SJSA1 (cell line): ENCODE measurements around the gene TRIM54. TPM values are rescaled to one million over a fixed set of nuclear protein-coding genes. Genes with fewer than 3 reads are reported as not detected.

ENCODE experiments used
- DNase-seq, 2 experiments: peaks; one replicate each; pipeline ENCODE4 v3.0.0-alpha.2; 2015 to 2020; ENCODE audit warnings: low spot score in 2 of 2, low read depth in 1 of 2
- H3K27ac ChIP-seq: fragments of 250-450 bp; sonication (Bioruptor Pico); 2 replicates; pipeline ENCODE4 v1.5.1; 2020; ENCODE audit warnings: mild to moderate bottlenecking, moderate library complexity
- H3K27me3 ChIP-seq: fragments of 250-450 bp; sonication (Bioruptor Pico); replicated peaks from 2 replicates; pipeline ENCODE4 v1.5.1; 2020; ENCODE audit warnings: mild to moderate bottlenecking, moderate library complexity
- H3K36me3 ChIP-seq: fragments of 250-450 bp; sonication (Bioruptor Pico); 2 replicates; pipeline ENCODE4 v1.5.1; 2020; ENCODE audit warnings: mild to moderate bottlenecking
- H3K4me1 ChIP-seq: fragments of 250-450 bp; sonication (Bioruptor Pico); replicated peaks from 2 replicates; pipeline ENCODE4 v1.6.1; 2021; ENCODE audit warnings: mild to moderate bottlenecking
- H3K4me3 ChIP-seq: fragments of 250-450 bp; sonication (Bioruptor Pico); 2 replicates; pipeline ENCODE4 v1.5.1; 2020; ENCODE audit warnings: mild to moderate bottlenecking
- H3K9me3 ChIP-seq: fragments of 250-450 bp; sonication (Bioruptor Pico); replicated peaks from 2 replicates; pipeline ENCODE4 v1.5.1; 2020; ENCODE audit warnings: mild to moderate bottlenecking
- total RNA-seq: library from RNA; depleted of rRNA; stranded (reverse); fragments of >200 nt; shearing (Covaris generic); gene quantifications from 2 replicates; pipeline ENCODE4 v1.2.3, GENCODE V29; 2014; rRNA removed

The TRIM54 gene, protein sequence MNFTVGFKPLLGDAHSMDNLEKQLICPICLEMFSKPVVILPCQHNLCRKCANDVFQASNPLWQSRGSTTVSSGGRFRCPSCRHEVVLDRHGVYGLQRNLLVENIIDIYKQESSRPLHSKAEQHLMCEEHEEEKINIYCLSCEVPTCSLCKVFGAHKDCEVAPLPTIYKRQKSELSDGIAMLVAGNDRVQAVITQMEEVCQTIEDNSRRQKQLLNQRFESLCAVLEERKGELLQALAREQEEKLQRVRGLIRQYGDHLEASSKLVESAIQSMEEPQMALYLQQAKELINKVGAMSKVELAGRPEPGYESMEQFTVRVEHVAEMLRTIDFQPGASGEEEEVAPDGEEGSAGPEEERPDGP
- total RNA-seq, result not detected in 2 replicates

DNA sequence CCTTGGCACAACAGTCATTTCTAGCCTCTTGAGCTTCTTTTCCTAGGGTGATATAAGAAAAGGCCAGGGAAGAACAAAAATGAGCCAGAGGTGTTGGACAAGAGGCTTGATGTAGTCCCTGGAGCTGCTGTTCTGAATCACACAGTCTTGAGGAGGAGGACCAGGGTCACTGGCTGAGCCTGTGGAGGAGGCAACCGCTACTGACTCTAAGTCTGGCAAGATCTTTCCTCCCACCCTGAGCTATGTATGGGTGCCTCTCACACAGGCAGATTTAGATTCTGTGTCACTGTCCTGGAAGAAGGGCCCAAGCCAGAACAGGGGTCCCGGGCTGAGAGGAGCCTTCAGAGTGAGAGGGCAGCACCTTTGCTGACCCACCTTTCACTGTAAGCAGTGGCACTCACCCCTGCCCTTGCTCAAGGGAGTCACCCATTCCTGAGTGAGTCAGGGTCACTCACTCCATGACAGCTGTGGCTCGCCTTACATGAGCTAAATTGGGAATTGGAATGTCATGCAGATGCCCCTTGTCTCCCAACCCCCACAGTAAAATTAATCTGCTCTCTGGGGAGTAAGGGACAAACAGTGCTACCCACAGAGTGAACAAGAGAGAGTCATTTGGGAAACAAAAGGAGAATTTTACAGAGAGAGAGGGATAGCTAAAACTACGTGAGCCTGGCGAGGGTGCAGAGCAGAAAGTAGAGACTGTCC, at the start of gene TRIM54:
TRIM54 (plus strand) TSS at position 575 of the 705 bp plus-strand sequence. CDS start 303 bp downstream, outside the sequence.
- Histone ChIP-seq H3K9me3 (no peaks in the 10 kb centered on the region), H3K4me3 (no peak within 1 kb of the TSS), H3K4me1 (peaks cover 16% of the 10 kb centered on the region), H3K27ac (no peak within 1 kb of the TSS), H3K27me3 (0 out of 2 replicates have a peak, but pooled peaks cover 5% of the 10 kb centered on the region), H3K36me3 (no peaks in the 10 kb centered on the region)
- no peak for DNase-seq

DNA sequence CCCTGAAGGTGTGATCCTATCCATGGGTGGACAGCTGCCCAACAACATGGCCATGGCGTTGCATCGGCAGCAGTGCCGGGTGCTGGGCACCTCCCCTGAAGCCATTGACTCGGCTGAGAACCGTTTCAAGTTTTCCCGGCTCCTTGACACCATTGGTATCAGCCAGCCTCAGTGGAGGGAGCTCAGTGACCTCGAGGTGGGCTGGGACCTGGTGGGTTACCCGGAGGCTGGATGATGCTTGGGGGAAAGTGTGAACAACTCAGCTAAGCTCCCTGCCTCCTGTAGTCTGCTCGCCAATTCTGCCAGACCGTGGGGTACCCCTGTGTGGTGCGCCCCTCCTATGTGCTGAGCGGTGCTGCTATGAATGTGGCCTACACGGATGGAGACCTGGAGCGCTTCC, 48.9 kb upstream of the TRIM54 start:
- DNase-seq, result no peak
- Histone ChIP-seq H3K4me3 (no peak overlapping the region), H3K27ac (no peak overlapping the region), H3K4me1 (no peaks in the 10 kb centered on the region), H3K36me3 (peaks cover 91% of the 10 kb centered on the region), H3K27me3 (no peaks in the 10 kb centered on the region), H3K9me3 (no peaks in the 10 kb centered on the region)

DNA sequence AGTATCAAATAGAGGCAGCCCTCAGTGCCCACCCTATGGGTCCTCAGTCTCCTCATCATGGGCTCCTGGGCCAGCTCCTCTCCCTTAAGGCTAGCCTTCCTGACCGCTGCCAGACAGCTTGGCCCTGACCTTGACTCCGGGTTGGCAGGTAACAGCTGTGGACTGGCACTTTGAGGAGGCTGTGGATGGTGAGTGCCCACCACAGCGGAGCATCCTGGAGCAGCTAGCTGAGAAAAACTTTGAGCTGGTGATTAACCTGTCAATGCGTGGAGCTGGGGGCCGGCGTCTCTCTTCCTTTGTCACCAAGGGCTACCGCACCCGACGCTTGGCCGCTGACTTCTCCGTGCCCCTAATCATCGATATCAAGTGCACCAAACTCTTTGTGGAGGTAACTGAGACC, 46.1 kb upstream of the TRIM54 start:
- H3K4me3 ChIP-seq, result no peak overlapping the region
- no peaks in the 10 kb centered on the region for H3K4me1 ChIP-seq
- peaks cover 94% of the 10 kb centered on the region for H3K36me3 ChIP-seq
- no peak overlapping the region for H3K27ac ChIP-seq
- no peak for DNase-seq
- H3K9me3 ChIP-seq, result no peaks in the 10 kb centered on the region
- H3K27me3 ChIP-seq, result no peaks in the 10 kb centered on the region

DNA sequence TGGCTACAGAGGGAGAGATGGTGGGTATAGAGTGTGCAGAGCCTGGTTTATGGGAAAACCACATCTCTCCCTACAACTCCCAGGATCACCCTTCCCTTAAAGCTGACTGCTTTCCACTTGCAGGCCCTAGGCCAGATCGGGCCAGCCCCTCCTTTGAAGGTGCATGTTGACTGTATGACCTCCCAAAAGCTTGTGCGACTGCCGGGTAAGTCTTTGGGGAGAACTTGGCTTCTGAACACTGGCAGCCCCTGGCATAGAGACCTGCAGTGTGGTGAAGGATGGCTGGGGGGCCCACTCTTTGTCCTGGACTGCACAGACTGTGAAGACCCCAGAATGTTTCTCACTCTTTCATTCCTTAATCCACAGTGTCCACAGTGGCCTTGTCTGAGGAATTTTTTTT, 45.6 kb upstream of the TRIM54 start:
- Histone ChIP-seq H3K27ac (no peak overlapping the region), H3K9me3 (no peaks in the 10 kb centered on the region), H3K4me1 (no peaks in the 10 kb centered on the region), H3K36me3 (peaks cover 94% of the 10 kb centered on the region), H3K4me3 (no peak overlapping the region), H3K27me3 (no peaks in the 10 kb centered on the region)
- DNase-seq, result no peak

DNA sequence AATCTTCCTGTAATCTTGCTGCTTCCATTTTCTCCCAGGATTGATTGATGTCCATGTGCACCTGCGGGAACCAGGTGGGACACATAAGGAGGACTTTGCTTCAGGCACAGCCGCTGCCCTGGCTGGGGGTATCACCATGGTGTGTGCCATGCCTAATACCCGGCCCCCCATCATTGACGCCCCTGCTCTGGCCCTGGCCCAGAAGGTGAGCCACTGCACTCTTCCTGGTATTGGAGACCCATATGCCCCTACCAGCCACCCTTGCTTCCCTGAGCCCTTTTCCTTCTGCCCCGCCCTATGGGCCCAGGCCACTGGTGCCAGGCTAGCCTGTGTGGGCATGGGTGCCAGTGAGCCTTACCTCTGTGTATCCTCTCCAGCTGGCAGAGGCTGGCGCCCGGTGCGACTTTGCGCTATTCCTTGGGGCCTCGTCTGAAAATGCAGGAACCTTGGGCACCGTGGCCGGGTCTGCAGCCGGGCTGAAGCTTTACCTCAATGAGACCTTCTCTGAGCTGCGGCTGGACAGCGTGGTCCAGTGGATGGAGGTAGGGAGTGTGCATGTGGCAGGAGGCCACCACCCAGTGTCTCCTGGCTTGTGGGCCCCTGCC, 44.8 kb upstream of the TRIM54 start:
- H3K9me3 ChIP-seq, result no peaks in the 10 kb centered on the region
- H3K36me3 ChIP-seq, result peaks cover 94% of the 10 kb centered on the region
- no peaks in the 10 kb centered on the region for H3K27me3 ChIP-seq
- no peaks in the 10 kb centered on the region for H3K4me1 ChIP-seq
- no peak overlapping the region for H3K27ac ChIP-seq
- H3K4me3 ChIP-seq, result no peak overlapping the region
- DNase-seq, result no peak

DNA sequence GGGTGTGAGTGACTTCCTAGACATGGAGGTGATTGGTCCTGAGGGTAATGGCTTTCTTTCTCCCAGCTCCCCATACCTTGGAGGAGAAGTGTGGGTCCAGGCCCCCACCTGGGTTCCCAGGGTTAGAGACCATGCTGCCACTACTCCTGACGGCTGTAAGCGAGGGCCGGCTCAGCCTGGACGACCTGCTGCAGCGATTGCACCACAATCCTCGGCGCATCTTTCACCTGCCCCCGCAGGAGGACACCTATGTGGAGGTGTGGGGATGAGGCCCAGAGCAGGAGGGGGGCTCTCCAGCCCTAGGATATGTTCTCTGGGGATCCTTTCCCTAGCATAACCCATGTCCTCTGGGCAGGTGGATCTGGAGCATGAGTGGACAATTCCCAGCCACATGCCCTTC, 43.3 kb upstream of the TRIM54 start:
- Histone ChIP-seq H3K27me3 (no peaks in the 10 kb centered on the region), H3K4me3 (no peak overlapping the region), H3K27ac (no peak overlapping the region), H3K4me1 (no peaks in the 10 kb centered on the region), H3K9me3 (no peaks in the 10 kb centered on the region), H3K36me3 (peaks cover 94% of the 10 kb centered on the region)
- no peak for DNase-seq

DNA sequence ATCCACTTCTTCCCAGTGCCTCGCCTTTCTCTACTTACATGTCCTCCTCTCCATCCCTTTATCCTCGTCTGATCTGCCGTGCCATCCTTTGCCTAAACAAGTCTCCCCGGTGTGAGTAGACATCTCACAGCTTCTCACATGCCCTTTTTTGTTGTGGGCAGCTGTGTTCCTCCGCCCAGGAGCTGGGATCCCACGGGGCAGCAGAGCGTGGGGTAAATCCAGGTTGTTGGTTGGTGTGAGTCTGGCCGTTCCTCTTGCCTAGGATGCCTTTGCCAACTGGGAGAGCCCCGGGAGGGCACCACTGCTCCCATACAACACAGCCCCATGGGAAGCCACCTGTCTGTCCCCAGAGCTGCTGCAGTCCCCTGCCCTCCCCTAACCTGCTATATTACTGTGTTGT, 41.8 kb upstream of the TRIM54 start:
- peaks cover 87% of the 10 kb centered on the region for H3K36me3 ChIP-seq
- no peak overlapping the region for H3K27ac ChIP-seq
- no peaks in the 10 kb centered on the region for H3K27me3 ChIP-seq
- H3K4me3 ChIP-seq, result no peak overlapping the region
- DNase-seq, result no peak
- H3K9me3 ChIP-seq, result no peaks in the 10 kb centered on the region
- no peaks in the 10 kb centered on the region for H3K4me1 ChIP-seq

DNA sequence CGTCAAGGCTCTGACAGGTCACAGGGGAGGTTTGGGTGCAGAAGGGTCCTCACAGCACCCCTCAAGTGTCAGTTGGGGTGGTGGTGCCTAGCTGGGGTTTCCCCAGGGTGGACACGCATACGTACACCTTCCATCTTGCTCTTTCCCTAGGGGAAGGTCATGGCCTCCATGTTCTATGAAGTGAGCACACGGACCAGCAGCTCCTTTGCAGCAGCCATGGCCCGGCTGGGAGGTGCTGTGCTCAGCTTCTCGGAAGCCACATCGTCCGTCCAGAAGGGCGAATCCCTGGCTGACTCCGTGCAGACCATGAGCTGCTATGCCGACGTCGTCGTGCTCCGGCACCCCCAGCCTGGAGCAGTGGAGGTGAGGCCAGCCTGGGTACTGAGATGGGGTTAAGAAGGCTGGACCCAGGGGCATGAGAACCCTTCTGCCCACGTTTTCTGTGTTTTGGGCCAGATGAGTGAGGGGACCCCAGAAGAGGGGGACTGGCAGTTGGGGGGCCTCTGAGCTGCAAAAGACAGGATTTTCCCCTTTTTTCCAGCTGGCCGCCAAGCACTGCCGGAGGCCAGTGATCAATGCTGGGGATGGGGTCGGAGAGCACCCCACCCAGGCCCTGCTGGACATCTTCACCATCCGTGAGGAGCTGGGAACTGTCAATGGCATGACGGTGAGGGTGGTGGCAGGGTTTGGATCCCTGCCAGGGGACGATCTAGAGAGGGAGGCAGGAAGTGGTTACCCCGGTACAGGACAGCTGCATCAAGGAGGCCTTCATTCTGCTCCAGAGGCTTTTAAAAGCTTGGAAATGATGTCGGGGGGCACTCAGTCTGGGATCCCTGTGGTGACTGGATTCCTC, 40.2 kb upstream of the TRIM54 start:
- no peak overlapping the region for H3K4me3 ChIP-seq
- peaks cover 73% of the 10 kb centered on the region for H3K36me3 ChIP-seq
- no peaks in the 10 kb centered on the region for H3K9me3 ChIP-seq
- no peaks in the 10 kb centered on the region for H3K27me3 ChIP-seq
- no peak for DNase-seq
- no peaks in the 10 kb centered on the region for H3K4me1 ChIP-seq
- H3K27ac ChIP-seq, result no peak overlapping the region

DNA sequence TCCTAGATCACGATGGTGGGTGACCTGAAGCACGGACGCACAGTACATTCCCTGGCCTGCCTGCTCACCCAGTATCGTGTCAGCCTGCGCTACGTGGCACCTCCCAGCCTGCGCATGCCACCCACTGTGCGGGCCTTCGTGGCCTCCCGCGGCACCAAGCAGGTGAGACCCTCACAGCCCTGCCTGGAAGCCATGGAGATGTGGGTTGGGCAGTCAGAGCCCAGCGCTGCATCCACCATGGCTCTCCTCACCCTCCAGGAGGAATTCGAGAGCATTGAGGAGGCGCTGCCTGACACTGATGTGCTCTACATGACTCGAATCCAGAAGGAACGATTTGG, 39.6 kb upstream of the TRIM54 start:
- H3K9me3 ChIP-seq, result no peaks in the 10 kb centered on the region
- no peak for DNase-seq
- no peak overlapping the region for H3K4me3 ChIP-seq
- no peak overlapping the region for H3K27ac ChIP-seq
- H3K27me3 ChIP-seq, result no peaks in the 10 kb centered on the region
- H3K4me1 ChIP-seq, result no peaks in the 10 kb centered on the region
- H3K36me3 ChIP-seq, result peaks cover 67% of the 10 kb centered on the region

DNA sequence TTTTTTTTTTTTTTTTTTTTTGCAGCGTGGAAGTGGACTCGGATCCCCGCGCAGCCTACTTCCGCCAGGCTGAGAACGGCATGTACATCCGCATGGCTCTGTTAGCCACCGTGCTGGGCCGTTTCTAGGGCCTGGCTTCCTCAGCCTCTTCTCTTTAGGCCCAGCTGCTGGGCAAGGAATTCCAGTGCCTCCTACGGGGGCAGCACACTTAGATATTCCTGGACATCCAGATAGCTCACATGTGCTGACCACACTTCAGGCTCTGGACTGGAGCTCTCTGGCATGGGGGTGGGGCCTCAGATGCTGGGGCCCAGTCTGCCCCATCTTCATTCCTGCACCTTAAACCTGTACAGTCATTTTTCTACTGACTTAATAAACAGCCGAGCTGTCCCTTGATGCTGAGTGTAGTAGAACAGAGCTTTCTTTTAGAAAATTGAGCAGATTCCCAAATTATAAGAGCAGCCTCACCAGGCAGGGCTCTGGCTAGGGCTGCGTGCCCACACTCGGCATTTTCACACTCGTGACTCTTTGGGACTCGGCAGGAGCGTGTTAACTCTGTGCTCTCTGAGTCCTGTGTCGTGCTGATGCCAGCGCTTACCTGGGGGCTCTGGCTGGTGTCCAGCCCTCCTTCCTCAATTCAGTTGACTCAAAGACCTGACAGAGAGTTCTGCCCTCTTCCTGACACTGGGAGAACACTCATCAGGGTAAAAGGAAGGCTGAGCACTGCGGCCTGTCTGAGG, 38.7 kb upstream of the TRIM54 start:
- Histone ChIP-seq H3K9me3 (no peaks in the 10 kb centered on the region), H3K4me1 (no peaks in the 10 kb centered on the region), H3K4me3 (no peak overlapping the region), H3K36me3 (peaks cover 57% of the 10 kb centered on the region), H3K27me3 (no peaks in the 10 kb centered on the region), H3K27ac (no peak overlapping the region)
- DNase-seq, result no peak

DNA sequence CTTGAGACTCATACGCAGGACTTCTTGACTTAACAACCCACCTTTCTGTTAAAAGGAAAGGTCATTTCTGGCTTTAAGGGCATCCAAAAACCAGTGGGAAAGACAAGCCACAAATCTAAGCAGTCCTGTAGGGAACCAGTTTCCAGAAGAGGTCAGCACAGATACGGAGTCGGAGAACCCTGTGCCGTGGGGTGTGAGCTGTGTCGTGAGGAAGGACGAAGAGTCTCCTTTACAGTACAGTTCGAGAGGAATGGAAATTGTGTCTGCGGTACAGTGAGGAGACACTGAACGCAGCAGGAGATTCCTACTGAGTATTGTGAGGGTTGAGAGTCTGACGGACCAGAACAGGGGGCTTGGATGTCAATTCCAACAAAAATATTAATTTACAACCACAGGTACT, 37.1 kb upstream of the TRIM54 start:
- H3K36me3 ChIP-seq, result peaks cover 45% of the 10 kb centered on the region
- no peaks in the 10 kb centered on the region for H3K27me3 ChIP-seq
- H3K4me1 ChIP-seq, result no peaks in the 10 kb centered on the region
- DNase-seq, result no peak
- no peak overlapping the region; the same call in 1 of the 2 replicates for H3K27ac ChIP-seq
- no peaks in the 10 kb centered on the region for H3K9me3 ChIP-seq
- H3K4me3 ChIP-seq, result no peak overlapping the region

DNA sequence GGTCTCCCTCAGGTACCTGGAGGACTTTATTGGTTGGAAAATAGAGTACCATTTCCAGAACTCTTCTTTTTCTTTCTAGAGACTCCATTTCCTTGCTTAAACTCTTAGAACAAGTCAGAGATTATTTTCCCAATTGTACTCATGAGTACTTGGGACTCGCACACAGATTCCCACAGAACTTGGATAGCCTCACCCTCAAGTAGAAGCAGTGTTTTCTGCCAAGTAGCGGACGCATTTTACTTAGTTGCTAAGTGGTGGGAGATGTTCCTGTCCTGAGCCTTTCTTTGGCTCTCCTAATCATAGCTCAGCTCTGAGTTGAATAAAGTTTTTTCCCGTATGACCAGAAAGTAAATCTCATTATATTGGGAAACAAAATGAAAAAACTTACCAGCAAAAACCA, 36.6 kb upstream of the TRIM54 start:
- no peaks in the 10 kb centered on the region for H3K9me3 ChIP-seq
- no peaks in the 10 kb centered on the region for H3K4me1 ChIP-seq
- no peak overlapping the region for H3K4me3 ChIP-seq
- H3K27ac ChIP-seq, result no peak overlapping the region; the same call in 1 of the 2 replicates
- peaks cover 40% of the 10 kb centered on the region for H3K36me3 ChIP-seq
- H3K27me3 ChIP-seq, result no peaks in the 10 kb centered on the region
- no peak for DNase-seq

DNA sequence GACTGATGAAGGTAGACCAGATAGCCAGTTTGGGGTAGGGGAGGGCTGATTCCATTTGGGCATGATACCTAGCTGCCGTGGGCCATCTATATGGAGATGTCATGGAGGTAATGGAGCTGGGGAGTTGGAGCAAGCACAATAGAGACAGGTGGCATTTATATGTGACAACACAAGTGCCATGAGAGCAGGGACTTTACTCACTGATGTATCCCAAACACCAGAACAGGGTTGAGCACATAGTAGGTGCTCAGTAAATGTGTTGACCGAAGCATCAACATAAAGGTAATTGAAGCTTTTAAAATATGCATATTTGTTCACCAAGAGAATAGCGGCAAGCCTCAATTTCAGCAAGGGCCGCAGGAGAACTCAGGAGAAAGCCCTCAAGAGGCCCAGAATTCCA, 34.3 kb upstream of the TRIM54 start:
- H3K9me3 ChIP-seq, result no peaks in the 10 kb centered on the region
- H3K36me3 ChIP-seq, result peaks cover 18% of the 10 kb centered on the region
- H3K4me1 ChIP-seq, result no peaks in the 10 kb centered on the region
- no peaks in the 10 kb centered on the region for H3K27me3 ChIP-seq
- no peak overlapping the region for H3K27ac ChIP-seq
- H3K4me3 ChIP-seq, result no peak overlapping the region
- DNase-seq, result no peak
